Kidney epithelial cell (primary cell): ENCODE data around the gene RPL19. TPM values are rescaled to one million over a fixed set of nuclear protein-coding genes. Genes with fewer than 3 reads are reported as not detected.
A peak's percentile ranks its signal among the peaks of the same experiment; 100 is the strongest.

Experiments used
- DNase-seq: peaks from one replicate; pipeline ENCODE4 v3.0.0-alpha.2; 2010; ENCODE audit warnings: low read depth
- H3K27me3 ChIP-seq: 2 replicates; pipeline ENCODE4 v1.6.0; 2011; ENCODE audit warnings: low read length; ENCODE audit not compliant: control insufficient read depth, insufficient read depth
- H3K36me3 ChIP-seq: 2 replicates; pipeline ENCODE4 v1.5.1; 2011; ENCODE audit warnings: low read length; ENCODE audit not compliant: control insufficient read depth, insufficient read depth
- H3K4me3 ChIP-seq: 2 replicates; pipeline ENCODE4 v1.5.1; 2011; ENCODE audit warnings: low read depth, mild to moderate bottlenecking, control low read depth, low read length
- CTCF ChIP-seq: IDR thresholded peaks from 2 replicates; pipeline ENCODE4 v1.5.1; 2011; ENCODE audit warnings: mild to moderate bottlenecking, moderate library complexity, low read length, control low read depth, inconsistent platforms; ENCODE audit not compliant: insufficient read depth, poor library complexity, severe bottlenecking
- total RNA-seq: library from RNA; depleted of rRNA; stranded (reverse); fragments of >200 nt; gene quantifications from 2 replicates; pipeline ENCODE4 v1.2.3, GENCODE V29; 2015

Gene RPL19
- total RNA-seq, 1 donor from 2014 or later: 4,555 TPM

GRCh38 chr17:39196808-39197291 lies 3.2 kb upstream of the RPL19 start:
- Histone ChIP-seq H3K27me3 (no peaks in the 10 kb centered on the region), H3K4me3 (peak overlapping the region; percentile 73), H3K36me3 (no peaks in the 10 kb centered on the region)
- DNase-seq: no peak
- TF ChIP-seq CTCF: no peak

- Histone ChIP-seq H3K36me3 (peaks cover 2% of the 10 kb centered on the region), H3K4me3 (peak within 1 kb of the TSS; percentile 73), H3K27me3 (no peaks in the 10 kb centered on the region)
- DNase-seq: no peak
- no peak for TF ChIP-seq CTCF
Observed at GRCh38 chr17:39197380-39198185, 2.5 kb upstream of the RPL19 start, which contains the start of gene CACNB1. Gene CACNB1, minus strand, starts transcription at chr17:39197669. Its CDS starts 174 bp downstream, at chr17:39197495.

GRCh38 chr17:39198186-39198566 lies 1.9 kb upstream of the RPL19 start:
- no peak overlapping the region for H3K4me3 ChIP-seq
- H3K36me3 ChIP-seq: peaks cover 2% of the 10 kb centered on the region
- no peak for DNase-seq
- no peaks in the 10 kb centered on the region for H3K27me3 ChIP-seq
- no peak for TF ChIP-seq CTCF

GRCh38 chr17:39199820-39200069 lies 338 bp upstream of the RPL19 start:
- TF ChIP-seq CTCF: no peak
- Histone ChIP-seq H3K4me3 (peak overlapping the region; percentile 95), H3K27me3 (no peaks in the 10 kb centered on the region), H3K36me3 (peaks cover 8% of the 10 kb centered on the region)
- peak; percentile 81 for DNase-seq

- no peak for DNase-seq
- H3K36me3 ChIP-seq: peaks cover 10% of the 10 kb centered on the region
- TF ChIP-seq CTCF: no peak
- peak overlapping the region; percentile 95 for H3K4me3 ChIP-seq
- H3K27me3 ChIP-seq: no peaks in the 10 kb centered on the region
Observed at GRCh38 chr17:39200957-39201510, 951 bp downstream of the RPL19 start.
